HCT116 (cell line): ENCODE data around the gene ATG10. TPM values are rescaled to one million over a fixed set of nuclear protein-coding genes. Genes with fewer than 3 reads are reported as not detected.

Experiments
- ATAC-seq: fragments of 200-7000 bp; cut with Tn5 transposase; 2 replicates; pipeline ENCODE4 v1.9.1; 2020; ENCODE audit warnings: mild to moderate bottlenecking, moderate library complexity
- BruUV-seq: library from RNA; stranded (reverse); fragments of 400-500 nt; replicated peaks from 2 replicates; lab custom pipeline; 2021; lab: Mats Ljungman, UMichigan
- CTCF ChIA-PET: fragments of 300-600 bp; sonication (Branson Sonifier 250); formaldehyde crosslinking; loops from one replicate; lab custom pipeline; 2021; ENCODE audit warnings: antibody characterized with exemption; lab: Charles Lee
- POLR2A ChIA-PET: fragments of 300-600, 350-600 bp; sonication (Branson Sonifier 250); formaldehyde crosslinking; loops from one replicate; lab custom pipeline; 2021; ENCODE audit warnings: antibody characterized with exemption; lab: Charles Lee
- RAD21 ChIA-PET, 2 experiments: fragments of 300-600 bp; sonication (Branson Sonifier 250); formaldehyde crosslinking; loops; one replicate each; lab custom pipeline; 2023; ENCODE audit warnings: low total read pairs in 2 of 2; ENCODE audit not compliant: uncharacterized antibody in 2 of 2, unreplicated experiment in 2 of 2, low non-redundant PET in 1 of 2; lab: Charles Lee
- DNase-seq: peaks from one replicate; pipeline ENCODE4 v3.0.0-alpha.2; 2010; ENCODE audit warnings: low read depth, low spot score
- H2AFZ ChIP-seq: fragments of 200-600 bp; shearing (Covaris generic), sonication (generic); 2 replicates; pipeline ENCODE4 v1.6.1; 2017; ENCODE audit warnings: low read depth, mixed run types, mixed read lengths, antibody characterized with exemption, low read length; ENCODE audit not compliant: poor library complexity, severe bottlenecking
- H3K27ac ChIP-seq: 2 replicates; pipeline ENCODE4 v1.5.1; 2012; ENCODE audit warnings: low read depth, low read length
- H3K27me3 ChIP-seq: fragments of 200-600 bp; sonication (generic); 2 replicates; pipeline ENCODE4 v1.6.1; 2016; ENCODE audit warnings: mixed run types, low read length, mixed read lengths; ENCODE audit not compliant: insufficient read depth
- H3K36me3 ChIP-seq, 2 experiments: fragments of 200-500 bp in 1 of 2; fragments of 200-600 bp in 1 of 2; sonication (Bioruptor generic) in 1 of 2; sonication (generic) in 1 of 2; 2 replicates each; pipeline versions ENCODE4 v1.5.1 to v1.6.1; 2014 to 2016; ENCODE audit warnings: low read length in 2 of 2, inconsistent platforms in 1 of 2, mixed read lengths in 1 of 2, mixed run types in 1 of 2; ENCODE audit not compliant: insufficient read depth in 2 of 2, control insufficient read depth in 1 of 2
- H3K4me1 ChIP-seq, 2 experiments: fragments of 200-600 bp in 1 of 2; sonication (generic) in 1 of 2; 2 replicates each; pipeline versions ENCODE4 v1.5.1 to v1.6.1; 2012 to 2017; ENCODE audit warnings: low read length in 2 of 2, inconsistent platforms in 1 of 2, mild to moderate bottlenecking in 1 of 2, mixed read lengths in 1 of 2, mixed run types in 1 of 2, moderate library complexity in 1 of 2; ENCODE audit not compliant: insufficient read depth in 2 of 2, control insufficient read depth in 1 of 2
- H3K4me2 ChIP-seq: fragments of 200-600 bp; sonication (generic); 2 replicates; pipeline ENCODE4 v1.6.1; 2017; ENCODE audit warnings: mixed run types, low read length, mixed read lengths
- H3K4me3 ChIP-seq, 2 experiments: fragments of 200-600 bp in 1 of 2; sonication (generic) in 1 of 2; replicated peaks in 1 of 2; 2 replicates each; pipeline ENCODE4 v1.5.1; 2011 to 2016; ENCODE audit warnings: low read length in 2 of 2, control low read depth in 1 of 2, low read depth in 1 of 2, mild to moderate bottlenecking in 1 of 2, mixed read lengths in 1 of 2, mixed run types in 1 of 2
- H3K79me2 ChIP-seq: fragments of 200-600 bp; sonication (generic); 2 replicates; pipeline ENCODE4 v1.6.1; 2017; ENCODE audit warnings: mild to moderate bottlenecking, mixed run types, low read length, moderate library complexity, mixed read lengths; ENCODE audit not compliant: insufficient read depth
- H3K9ac ChIP-seq: fragments of 200-600 bp; sonication (generic); 2 replicates; pipeline ENCODE4 v1.6.1; 2016; ENCODE audit warnings: low read length, mixed read lengths
- H3K9me2 ChIP-seq: fragments of 200-600 bp; sonication (generic), shearing (Covaris generic); 2 replicates; pipeline ENCODE4 v1.6.1; 2017; ENCODE audit warnings: mixed run types, mild to moderate bottlenecking, moderate library complexity; ENCODE audit not compliant: insufficient read depth
- H3K9me3 ChIP-seq, 2 experiments: fragments of 200-500 bp in 1 of 2; fragments of 200-600 bp in 1 of 2; sonication (Bioruptor generic) in 1 of 2; sonication (generic) in 1 of 2; 2 replicates each; pipeline ENCODE4 v1.6.1; 2014 to 2017; ENCODE audit warnings: low read length in 2 of 2, mixed read lengths in 2 of 2, inconsistent platforms in 1 of 2, low read depth in 1 of 2, mild to moderate bottlenecking in 1 of 2, mixed run types in 1 of 2, moderate library complexity in 1 of 2; ENCODE audit not compliant: control insufficient read depth in 1 of 2, insufficient read depth in 1 of 2
- H4K20me1 ChIP-seq: fragments of 200-600 bp; sonication (generic), shearing (Covaris generic); 2 replicates; pipeline ENCODE4 v1.6.1; 2017; ENCODE audit warnings: mixed run types, mild to moderate bottlenecking, moderate library complexity; ENCODE audit not compliant: insufficient read depth
- ATF3 ChIP-seq: IDR thresholded peaks from 2 replicates; pipeline ENCODE4 v1.6.1; 2012
- EZH2phosphoT487 ChIP-seq: fragments of 200-600 bp; IDR thresholded peaks from 2 replicates; pipeline ENCODE4 v1.6.1; 2018; ENCODE audit warnings: antibody characterized with exemption, borderline replicate concordance
- FOSL1 ChIP-seq: IDR thresholded peaks from 2 replicates; pipeline ENCODE4 v1.6.1; 2012; ENCODE audit warnings: low read depth
- MAX ChIP-seq: IDR thresholded peaks from 2 replicates; pipeline ENCODE4 v1.6.1; 2012
- POLR2AphosphoS5 ChIP-seq: IDR thresholded peaks from 2 replicates; pipeline ENCODE4 v1.6.1; 2011; ENCODE audit warnings: mild to moderate bottlenecking, low read depth, low read length, moderate library complexity
- REST ChIP-seq: IDR thresholded peaks from 2 replicates; pipeline ENCODE4 v1.6.1; 2012; ENCODE audit warnings: low read depth
- SIN3A ChIP-seq: IDR thresholded peaks from 2 replicates; pipeline ENCODE4 v1.6.1; 2012; ENCODE audit warnings: low read depth
- TCF7L2 ChIP-seq: IDR thresholded peaks from 2 replicates; pipeline ENCODE4 v1.7.0; 2011; ENCODE audit warnings: borderline replicate concordance, inconsistent platforms; ENCODE audit not compliant: insufficient read depth, insufficient read length; ENCODE audit errors: extremely low read depth
- ZNF274 ChIP-seq: fragments of 200-500 bp; sonication (Bioruptor generic); IDR thresholded peaks from 2 replicates; pipeline ENCODE4 v1.6.1; 2014; ENCODE audit warnings: mild to moderate bottlenecking, low read depth, low read length, inconsistent platforms
- intact Hi-C: fragments of 100-400 bp; cut with micrococcal nuclease; formaldehyde crosslinking; loops from 2 replicates; pipeline ENCODE4 v1.10.0; 2022
- total RNA-seq: library from RNA; stranded (reverse); gene quantifications from one replicate; pipeline ENCODE4 v1.2.1, GENCODE V29; 2021; ENCODE audit not compliant: unreplicated experiment

Gene ATG10
- total RNA-seq, 1 experiment from 2014 or later = 9.4 TPM

- TF ChIP-seq REST (no peak), FOSL1 (no peak), MAX (no peak), ATF3 (no peak), SIN3A (no peak), POLR2AphosphoS5 (no peak), ZNF274 (no peak)
Observed at GRCh38 chr5:82100303-82101077, 128.7 kb downstream of the ATG10 start (continued).

- CTCF ChIA-PET = interaction anchor here (2.9 kb wide), 1 partner anchor 60 kb away, joined by 41 read pairs; no protein-coding TSS in a partner anchor
- no peak overlapping the region for H3K4me2 ChIP-seq
- POLR2A ChIA-PET = no interaction called here
- no peaks in the 10 kb centered on the region for H3K79me2 ChIP-seq
- BruUV-seq = no TSS peak
- intact Hi-C loops = loop anchor here (5.0 kb wide), 1 partner anchor 62 kb away; no protein-coding TSS in a partner anchor
- H3K9me2 ChIP-seq = no peaks in the 10 kb centered on the region
- no peaks in the 10 kb centered on the region for H3K4me1 ChIP-seq
- no peaks in the 10 kb centered on the region for H3K36me3 ChIP-seq
- no peaks in the 10 kb centered on the region for H3K9me3 ChIP-seq
- no peak overlapping the region for H3K27ac ChIP-seq
- DNase-seq (no peak), ATAC-seq (no peak)
- no peak overlapping the region for H3K4me3 ChIP-seq
- no peak overlapping the region for H3K9ac ChIP-seq
- no peaks in the 10 kb centered on the region for H4K20me1 ChIP-seq
- TF ChIP-seq TCF7L2 (no peak), EZH2phosphoT487 (no peak)
- RAD21 ChIA-PET = no interaction called here
- no peaks in the 10 kb centered on the region for H3K27me3 ChIP-seq
- no peak overlapping the region for H2AFZ ChIP-seq
Observed at GRCh38 chr5:82104872-82105271, 133.0 kb downstream of the ATG10 start.
